Measurements from ENCODE around the gene PAX2. TPM values are rescaled to one million over a fixed set of nuclear protein-coding genes. Genes with fewer than 3 reads are reported as not detected.

PAX2 gene
- total and polyA plus RNA-seq, 7 experiments from 2014 or later: not detected

DNA sequence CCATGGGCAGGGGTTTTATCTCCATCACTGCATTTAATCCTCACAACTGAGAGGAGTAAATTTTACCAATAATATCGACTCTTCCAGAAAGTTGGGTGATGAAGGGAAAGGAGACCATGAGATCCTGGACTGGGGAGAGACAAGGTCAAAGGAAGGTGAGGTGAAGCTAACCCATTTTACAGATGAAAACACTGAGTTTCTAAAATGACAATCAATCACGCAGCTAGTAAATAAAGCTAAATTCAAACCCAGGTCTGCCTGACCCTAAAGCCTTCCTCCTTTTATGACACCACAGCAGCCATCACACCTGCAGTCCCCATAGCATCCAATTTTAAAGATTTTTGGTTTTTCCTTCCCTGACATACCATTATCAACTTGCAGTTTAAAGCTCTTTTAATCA is 103.4 kb downstream of the PAX2 start:
- intact Hi-C loops (cut with micrococcal nuclease): no loop called here
- H3K27ac Mint-ChIP-seq: no peak overlapping the region
- ATAC-seq: no peak

DNA sequence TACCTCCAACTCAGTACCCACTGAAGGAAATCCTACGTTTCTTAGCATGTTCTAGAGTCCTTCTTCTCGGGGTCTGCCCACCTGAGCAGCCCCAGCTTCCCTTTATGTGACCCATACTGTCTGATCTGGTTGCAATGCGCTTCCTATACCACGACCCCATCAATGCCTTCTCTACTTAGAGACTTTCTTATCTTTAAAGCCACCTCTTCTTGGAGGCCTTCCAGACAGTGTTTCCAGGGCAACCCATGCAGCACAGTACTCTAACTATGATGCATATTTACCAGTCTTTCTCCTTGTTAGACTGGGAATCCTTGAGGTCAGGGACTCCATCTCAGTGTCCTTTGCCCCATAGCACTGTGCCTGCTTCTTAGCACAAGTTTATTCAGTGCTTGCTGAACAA is 112.9 kb downstream of the PAX2 start:
- CTCF ChIA-PET: no interaction called here
- POLR2A ChIA-PET: no interaction called here
- Mint-ChIP-seq H3K27ac (no peak overlapping the region), H3K36me3 (peaks cover 0 to 11% (median 0%) of the 10 kb centered on the region in 5 donors), H3K9me3 (peaks cover 0 to 21% (median 3%) of the 10 kb centered on the region in 11 donors), H3K4me1 (no peaks in the 10 kb centered on the region), H3K27me3 (peaks cover 35 to 73% (median 57%) of the 10 kb centered on the region in 5 donors), H3K4me3 (no peak overlapping the region)
- DNase-seq (no peak), ATAC-seq (no peak)
- no peak overlapping the region for H3K4me3 ChIP-seq (ENCODE audit: low read length)
- no peak overlapping the region for H3K27ac ChIP-seq (ENCODE audit: low read depth, low read length)
- no peaks in the 10 kb centered on the region for H3K27me3 ChIP-seq (ENCODE audit: control insufficient read depth in 2 of 2, insufficient read depth in 2 of 2, low read length in 2 of 2)
- H3K9me3 ChIP-seq (ENCODE audit: control insufficient read depth in 2 of 3, low read length in 3 of 3): no peaks in the 10 kb centered on the region
- intact Hi-C loops (cut with micrococcal nuclease): no loop called here
- no peaks in the 10 kb centered on the region for H3K36me3 ChIP-seq (ENCODE audit: control insufficient read depth in 2 of 3, insufficient read depth in 3 of 3, low read length in 3 of 3)
- no peaks in the 10 kb centered on the region for H3K4me1 ChIP-seq (ENCODE audit: control insufficient read depth in 2 of 2, insufficient read depth in 2 of 2, low read length in 2 of 2)

More for the DNA sequence above, 103.4 kb downstream of the PAX2 start:
- ChIA-PET CTCF (no interaction called here), POLR2A (no interaction called here)
- peaks cover 48 to 66% (median 54%) of the 10 kb centered on the region in 5 donors for H3K27me3 Mint-ChIP-seq
- Histone ChIP-seq H3K4me1 (ENCODE audit: control insufficient read depth in 2 of 2, insufficient read depth in 2 of 2, low read length in 2 of 2) (no peaks in the 10 kb centered on the region), H3K4me3 (ENCODE audit: low read length) (no peak overlapping the region), H3K36me3 (ENCODE audit: control insufficient read depth in 2 of 3, insufficient read depth in 3 of 3, low read length in 3 of 3) (no peaks in the 10 kb centered on the region), H3K9me3 (ENCODE audit: control insufficient read depth in 2 of 3, low read length in 3 of 3) (no peaks in the 10 kb centered on the region), H3K27ac (ENCODE audit: low read depth, low read length) (no peak overlapping the region), H3K27me3 (ENCODE audit: control insufficient read depth in 2 of 2, insufficient read depth in 2 of 2, low read length in 2 of 2) (peaks cover 0 to 3% of the 10 kb centered on the region in 2 donors)
- H3K4me1 Mint-ChIP-seq: peaks cover 0 to 4% (median 0%) of the 10 kb centered on the region in 7 donors
- no peaks in the 10 kb centered on the region for H3K36me3 Mint-ChIP-seq
- peaks cover 0 to 3% (median 0%) of the 10 kb centered on the region in 11 donors for H3K9me3 Mint-ChIP-seq
- no peak overlapping the region for H3K4me3 Mint-ChIP-seq
- DNase-seq: no peak

DNA sequence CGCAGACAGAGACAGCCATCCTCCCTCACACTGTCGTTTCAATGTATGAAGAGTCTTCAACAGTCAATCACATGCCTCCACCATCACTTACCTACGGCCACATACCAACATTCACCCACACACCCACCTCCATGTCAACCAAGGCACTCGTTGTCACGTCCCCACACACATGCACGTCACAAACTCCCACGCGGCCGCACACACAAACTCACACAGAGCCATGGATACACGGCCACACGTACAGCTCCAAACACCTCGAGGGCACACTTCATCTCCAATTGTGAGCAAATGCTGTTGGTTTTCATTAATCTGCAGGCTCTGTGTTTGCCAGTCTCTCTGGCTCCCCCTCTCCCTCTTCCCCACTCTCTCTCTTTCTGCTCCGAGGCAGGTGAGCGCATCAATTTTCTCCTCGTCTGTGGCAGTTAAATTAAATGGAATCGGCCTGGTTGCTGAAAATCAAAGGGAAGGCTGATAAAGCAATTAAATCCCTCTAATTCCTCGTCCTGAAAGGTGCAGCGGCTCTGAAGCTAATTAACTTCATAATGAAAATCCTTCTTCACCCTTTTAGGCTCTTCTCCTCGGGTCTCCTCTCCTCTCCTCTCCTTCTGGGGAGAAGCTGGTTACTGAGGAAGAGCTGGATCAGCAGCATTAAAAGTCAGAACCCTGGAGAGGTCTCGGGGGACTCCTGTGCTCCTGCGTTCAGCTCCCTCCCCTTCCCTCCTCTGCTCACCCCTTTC is 113.5 kb downstream of the PAX2 start:
- no peak for ATAC-seq
- H3K4me1 ChIP-seq (ENCODE audit: control insufficient read depth in 2 of 2, insufficient read depth in 2 of 2, low read length in 2 of 2): no peaks in the 10 kb centered on the region
- Mint-ChIP-seq H3K27me3 (peaks cover 35 to 77% (median 58%) of the 10 kb centered on the region in 5 donors), H3K4me3 (no peak overlapping the region), H3K36me3 (peaks cover 0 to 11% (median 0%) of the 10 kb centered on the region in 5 donors), H3K9me3 (peaks cover 0 to 21% (median 3%) of the 10 kb centered on the region in 11 donors), H3K4me1 (no peaks in the 10 kb centered on the region), H3K27ac (no peak overlapping the region)
- no peaks in the 10 kb centered on the region for H3K27me3 ChIP-seq (ENCODE audit: control insufficient read depth in 2 of 2, insufficient read depth in 2 of 2, low read length in 2 of 2)
- no peak overlapping the region for H3K4me3 ChIP-seq (ENCODE audit: low read length)
- POLR2A ChIA-PET: no interaction called here
- no peaks in the 10 kb centered on the region for H3K9me3 ChIP-seq (ENCODE audit: control insufficient read depth in 2 of 3, low read length in 3 of 3)
- CTCF ChIA-PET: no interaction called here
- H3K27ac ChIP-seq (ENCODE audit: low read depth, low read length): no peak overlapping the region
- no peaks in the 10 kb centered on the region for H3K36me3 ChIP-seq (ENCODE audit: control insufficient read depth in 2 of 3, insufficient read depth in 3 of 3, low read length in 3 of 3)
- intact Hi-C loops (cut with micrococcal nuclease): no loop called here
- no peak for DNase-seq

DNA sequence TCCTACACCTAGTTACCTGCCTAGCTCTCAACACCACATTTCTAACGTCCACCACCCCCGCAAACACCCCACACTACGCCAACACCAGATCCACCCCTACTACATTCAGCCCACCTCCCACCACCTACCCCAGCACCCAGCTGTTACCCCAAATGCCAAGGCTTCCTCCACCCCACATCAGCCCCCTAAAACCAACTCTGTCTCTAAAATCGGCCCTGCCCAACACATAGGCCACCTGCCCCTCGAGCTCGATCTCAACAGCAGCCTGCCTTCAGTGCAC is 114.0 kb downstream of the PAX2 start:
- no peak overlapping the region for H3K4me3 Mint-ChIP-seq
- intact Hi-C loops (cut with micrococcal nuclease): no loop called here
- peaks cover 35 to 76% (median 57%) of the 10 kb centered on the region in 5 donors for H3K27me3 Mint-ChIP-seq
- Histone ChIP-seq H3K27me3 (ENCODE audit: control insufficient read depth in 2 of 2, insufficient read depth in 2 of 2, low read length in 2 of 2) (no peaks in the 10 kb centered on the region), H3K9me3 (ENCODE audit: control insufficient read depth in 2 of 3, low read length in 3 of 3) (no peaks in the 10 kb centered on the region), H3K27ac (ENCODE audit: low read depth, low read length) (no peak overlapping the region), H3K4me1 (ENCODE audit: control insufficient read depth in 2 of 2, insufficient read depth in 2 of 2, low read length in 2 of 2) (no peaks in the 10 kb centered on the region), H3K4me3 (ENCODE audit: low read length) (no peak overlapping the region), H3K36me3 (ENCODE audit: control insufficient read depth in 2 of 3, insufficient read depth in 3 of 3, low read length in 3 of 3) (no peaks in the 10 kb centered on the region)
- H3K27ac Mint-ChIP-seq: no peak overlapping the region
- H3K36me3 Mint-ChIP-seq: peaks cover 0 to 11% (median 0%) of the 10 kb centered on the region in 5 donors
- ATAC-seq (no peak), DNase-seq (no peak)
- H3K9me3 Mint-ChIP-seq: peaks cover 0 to 21% (median 3%) of the 10 kb centered on the region in 11 donors
- ChIA-PET POLR2A (no interaction called here), CTCF (no interaction called here)
- H3K4me1 Mint-ChIP-seq: no peaks in the 10 kb centered on the region

DNA sequence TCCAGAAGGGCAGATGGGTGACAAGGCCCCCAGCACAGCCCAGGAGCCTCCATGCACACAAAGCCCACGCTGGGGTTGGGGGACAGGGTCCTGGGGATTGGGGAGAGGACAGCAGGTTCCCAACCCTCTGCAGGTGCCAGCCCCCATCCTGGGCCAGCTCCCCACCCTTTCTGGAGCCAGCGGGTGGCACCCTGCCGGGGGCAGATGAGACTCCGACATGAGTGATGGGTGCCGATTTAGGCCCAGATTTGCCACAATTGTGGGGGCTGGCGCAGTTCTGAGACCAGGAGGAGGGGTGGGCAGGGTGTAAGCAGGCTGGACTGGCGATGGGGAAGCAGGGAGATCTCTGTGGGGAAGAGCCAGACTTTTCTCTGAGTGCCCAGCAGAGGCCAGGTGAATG is 118.1 kb downstream of the PAX2 start:
- H3K36me3 Mint-ChIP-seq: peaks cover 0 to 3% (median 0%) of the 10 kb centered on the region in 5 donors
- Histone ChIP-seq H3K9me3 (ENCODE audit: control insufficient read depth in 2 of 3, low read length in 3 of 3) (no peaks in the 10 kb centered on the region), H3K27me3 (ENCODE audit: control insufficient read depth in 2 of 2, insufficient read depth in 2 of 2, low read length in 2 of 2) (peaks cover 0 to 3% of the 10 kb centered on the region in 2 donors), H3K4me1 (ENCODE audit: control insufficient read depth in 2 of 2, insufficient read depth in 2 of 2, low read length in 2 of 2) (no peaks in the 10 kb centered on the region), H3K4me3 (ENCODE audit: low read length) (no peak overlapping the region), H3K36me3 (ENCODE audit: control insufficient read depth in 2 of 3, insufficient read depth in 3 of 3, low read length in 3 of 3) (no peaks in the 10 kb centered on the region), H3K27ac (ENCODE audit: low read depth, low read length) (no peak overlapping the region)
- intact Hi-C loops (cut with micrococcal nuclease): no loop called here
- ChIA-PET POLR2A (no interaction called here), CTCF (no interaction called here)
- no peaks in the 10 kb centered on the region for H3K9me3 Mint-ChIP-seq
- no peak overlapping the region for H3K27ac Mint-ChIP-seq
- peaks cover 48 to 73% (median 53%) of the 10 kb centered on the region in 5 donors for H3K27me3 Mint-ChIP-seq
- H3K4me1 Mint-ChIP-seq: peaks cover 0 to 6% (median 5%) of the 10 kb centered on the region in 7 donors
- DNase-seq: no peak
- no peak for ATAC-seq
- H3K4me3 Mint-ChIP-seq: no peak overlapping the region

DNA sequence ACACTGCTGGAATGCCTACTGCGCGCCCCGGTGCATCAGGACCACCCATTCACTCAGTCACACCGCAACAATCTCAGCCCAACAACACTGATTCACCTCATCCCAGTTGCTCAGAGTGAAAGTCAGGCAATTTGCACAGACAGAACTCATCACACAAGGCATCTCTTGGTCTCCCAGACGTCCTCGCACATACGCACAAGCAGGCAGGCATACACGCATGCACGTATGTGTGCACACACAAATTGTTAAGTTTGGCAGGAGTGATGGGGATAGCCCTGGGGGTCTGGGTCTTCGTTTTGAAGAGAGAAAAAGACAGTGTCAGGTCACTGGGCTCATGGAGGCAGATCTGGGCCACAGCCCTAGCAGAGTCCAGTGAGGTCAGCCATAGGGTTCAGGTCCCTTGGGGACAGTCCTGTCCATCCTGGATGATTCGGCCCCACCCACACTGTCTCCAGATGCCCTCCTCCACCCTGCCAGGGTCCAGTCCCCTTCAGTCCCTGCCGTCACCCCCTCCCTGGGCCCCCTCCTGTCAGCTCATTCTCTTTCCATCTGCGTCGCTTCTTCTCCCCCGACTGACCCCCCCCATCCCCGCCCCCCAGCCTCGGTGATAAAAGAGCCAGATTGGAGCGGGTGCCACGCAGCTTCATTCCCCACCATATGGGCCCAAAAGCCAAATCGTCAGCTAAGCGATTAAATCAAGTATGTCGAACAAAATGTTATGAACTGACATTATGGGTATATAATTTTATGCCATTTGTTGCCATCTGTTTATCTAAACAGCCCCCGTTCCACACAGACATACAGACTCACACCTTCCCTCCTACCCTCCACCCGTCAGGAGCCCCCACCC is 118.9 kb downstream of the PAX2 start:
- intact Hi-C loops (cut with micrococcal nuclease): no loop called here
- peaks cover 0 to 6% (median 5%) of the 10 kb centered on the region in 7 donors for H3K4me1 Mint-ChIP-seq
- ATAC-seq (no peak), DNase-seq (no peak)
- no peaks in the 10 kb centered on the region for H3K9me3 ChIP-seq (ENCODE audit: control insufficient read depth in 2 of 3, low read length in 3 of 3)
- H3K9me3 Mint-ChIP-seq: no peaks in the 10 kb centered on the region
- peaks cover 0 to 3% (median 0%) of the 10 kb centered on the region in 5 donors for H3K36me3 Mint-ChIP-seq
- CTCF ChIA-PET: no interaction called here
- H3K36me3 ChIP-seq (ENCODE audit: control insufficient read depth in 2 of 3, insufficient read depth in 3 of 3, low read length in 3 of 3): no peaks in the 10 kb centered on the region
- POLR2A ChIA-PET: no interaction called here
- peak overlapping the region in 1 of 9 donors; percentile 70 for H3K27ac Mint-ChIP-seq
- H3K4me1 ChIP-seq (ENCODE audit: control insufficient read depth in 2 of 2, insufficient read depth in 2 of 2, low read length in 2 of 2): no peaks in the 10 kb centered on the region
- no peak overlapping the region for H3K4me3 ChIP-seq (ENCODE audit: low read length)
- H3K4me3 Mint-ChIP-seq: no peak overlapping the region
- peaks cover 40 to 65% (median 45%) of the 10 kb centered on the region in 5 donors for H3K27me3 Mint-ChIP-seq
- no peak overlapping the region for H3K27ac ChIP-seq (ENCODE audit: low read depth, low read length)
- peaks cover 0 to 3% of the 10 kb centered on the region in 2 donors for H3K27me3 ChIP-seq (ENCODE audit: control insufficient read depth in 2 of 2, insufficient read depth in 2 of 2, low read length in 2 of 2)
